HepG2 (cell line): ENCODE results near the gene IFT80. TPM values are rescaled to one million over a fixed set of nuclear protein-coding genes. Genes with fewer than 3 reads are reported as not detected.

Experiments used
- BCL6 ChIP-seq: IDR thresholded peaks from 2 replicates; pipeline ENCODE4 v1.6.1; 2016; ENCODE audit warnings: missing genetic modification reagents, missing compliant biosample characterization
- BORCS8-MEF2B ChIP-seq: sonication (generic); formaldehyde crosslinking; IDR thresholded peaks from 2 replicates; pipeline ENCODE4 v1.8.0; 2022; ENCODE audit warnings: mild to moderate bottlenecking, missing genetic modification reagents
- FOXO4 ChIP-seq: sonication (generic); formaldehyde crosslinking; conservative IDR thresholded peaks from 2 replicates; pipeline ENCODE4 v1.8.1; 2023; ENCODE audit warnings: missing genetic modification reagents
- HOXA7 ChIP-seq: sonication (generic); formaldehyde crosslinking; IDR thresholded peaks from 2 replicates; pipeline ENCODE4 v1.8.1; 2022; ENCODE audit warnings: mild to moderate bottlenecking, missing genetic modification reagents, moderate library complexity
- JUNB ChIP-seq: sonication (generic); formaldehyde crosslinking; IDR thresholded peaks from 2 replicates; pipeline ENCODE4 v1.8.0; 2022; ENCODE audit warnings: missing genetic modification reagents, mild to moderate bottlenecking, borderline replicate concordance
- ZFX ChIP-seq: sonication (generic); formaldehyde crosslinking; IDR thresholded peaks from 2 replicates; pipeline ENCODE4 v1.4.0; 2020; ENCODE audit warnings: mild to moderate bottlenecking, low read depth, missing genetic modification reagents, moderate library complexity
- ZNF274 ChIP-seq: sonication (generic); formaldehyde crosslinking; IDR thresholded peaks from 2 replicates; pipeline ENCODE4 v1.5.1; 2020; ENCODE audit warnings: mild to moderate bottlenecking, missing genetic modification reagents
- ZNF362 ChIP-seq: sonication (generic); formaldehyde crosslinking; IDR thresholded peaks from 2 replicates; pipeline ENCODE4 v1.4.0; 2020; ENCODE audit warnings: missing genetic modification reagents, mild to moderate bottlenecking, borderline replicate concordance
- ZNF607 ChIP-seq: sonication (generic); formaldehyde crosslinking; IDR thresholded peaks from 2 replicates; pipeline ENCODE4 v1.5.1; 2020; ENCODE audit warnings: missing genetic modification reagents, mild to moderate bottlenecking, borderline replicate concordance
- ZNF761 ChIP-seq: sonication (generic); formaldehyde crosslinking; conservative IDR thresholded peaks from 2 replicates; pipeline ENCODE4 v1.4.0; 2020; ENCODE audit warnings: mild to moderate bottlenecking, missing genetic modification reagents
- ZNF788 ChIP-seq: sonication (generic); formaldehyde crosslinking; IDR thresholded peaks from 2 replicates; pipeline ENCODE4 v1.5.0; 2020; ENCODE audit warnings: mild to moderate bottlenecking, missing genetic modification reagents, borderline replicate concordance
- ZNF891 ChIP-seq: sonication (generic); formaldehyde crosslinking; IDR thresholded peaks from 2 replicates; pipeline ENCODE4 v1.5.0; 2020; ENCODE audit warnings: mild to moderate bottlenecking, missing genetic modification reagents
- polyA plus RNA-seq, 8 experiments: library from polyadenylated mRNA; depleted of rRNA in 3 of 8; stranded (reverse) in 7 of 8; unstranded in 1 of 8; fragments of >200 nt; fragmentation: Illumina TruSeq in 4 of 8; extraction: Trizol in 4 of 8; gene quantifications; 2 replicates each; pipeline versions ENCODE4 v1.2.1 to v1.2.3, GENCODE V29; 2011 to 2016; ENCODE audit warnings: low read depth in 4 of 8, missing spikeins in 1 of 8, mixed read lengths in 1 of 8; ENCODE audit not compliant: insufficient read depth in 1 of 8
- total RNA-seq, 5 experiments: library from RNA; depleted of rRNA; stranded (reverse); fragments of >200 nt; fragmentation: Illumina TruSeq; extraction: Trizol; gene quantifications; 2 replicates each; pipeline ENCODE4 v1.2.3, GENCODE V29; 2016; ENCODE audit warnings: low read depth in 1 of 5
- TF ChIP-seq, protein P1 (sequence below): sonication (generic); formaldehyde crosslinking; IDR thresholded peaks from 2 replicates; pipeline ENCODE4 v1.5.0; 2020; ENCODE audit warnings: missing genetic modification reagents
- TF ChIP-seq, protein P2 (sequence below), 2 experiments: fragments of 450-650 bp in 1 of 2; sonication (generic) in 1 of 2; formaldehyde crosslinking in 1 of 2; IDR thresholded peaks; 2 replicates each; pipeline versions ENCODE4 v1.6.1 to v1.8.0; 2016 to 2022; ENCODE audit warnings: antibody characterized with exemption in 1 of 2, mild to moderate bottlenecking in 1 of 2, missing genetic modification reagents in 1 of 2

IFT80 gene
- total and polyA plus RNA-seq, 2 of the 13 experiments (the other 11 are each of a cell fraction or from before 2014, with no cell fraction given): 11.4 to 15.7 TPM

GRCh38 chr3:160225176-160226025 lies 173.6 kb downstream of the IFT80 start, which contains the start of gene C3orf80 (continued):
- TF ChIP-seq ZFX (CRISPR knock-in tag) (no peak), JUNB (no peak), ZNF274 (no peak), ZNF788 (no peak), HOXA7 (CRISPR knock-in tag) (no peak), ZNF362 (peak; percentile 13; the same call in 1 of the 2 replicates), BCL6 (CRISPR knock-in tag) (no peak), BORCS8-MEF2B (CRISPR knock-in tag) (no peak), ZNF891 (no peak), ZNF607 (CRISPR knock-in tag) (no peak), ZNF761 (CRISPR knock-in tag) (0 out of 2 replicates have a peak, but pooled peaks have one; percentile 28), FOXO4 (CRISPR knock-in tag) (no peak)
- TF ChIP-seq, protein P1, sequence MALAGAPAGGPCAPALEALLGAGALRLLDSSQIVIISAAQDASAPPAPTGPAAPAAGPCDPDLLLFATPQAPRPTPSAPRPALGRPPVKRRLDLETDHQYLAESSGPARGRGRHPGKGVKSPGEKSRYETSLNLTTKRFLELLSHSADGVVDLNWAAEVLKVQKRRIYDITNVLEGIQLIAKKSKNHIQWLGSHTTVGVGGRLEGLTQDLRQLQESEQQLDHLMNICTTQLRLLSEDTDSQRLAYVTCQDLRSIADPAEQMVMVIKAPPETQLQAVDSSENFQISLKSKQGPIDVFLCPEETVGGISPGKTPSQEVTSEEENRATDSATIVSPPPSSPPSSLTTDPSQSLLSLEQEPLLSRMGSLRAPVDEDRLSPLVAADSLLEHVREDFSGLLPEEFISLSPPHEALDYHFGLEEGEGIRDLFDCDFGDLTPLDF (CRISPR knock-in tag): peak; percentile 49; the same call in 1 of the 2 replicates
- TF ChIP-seq, protein P2, sequence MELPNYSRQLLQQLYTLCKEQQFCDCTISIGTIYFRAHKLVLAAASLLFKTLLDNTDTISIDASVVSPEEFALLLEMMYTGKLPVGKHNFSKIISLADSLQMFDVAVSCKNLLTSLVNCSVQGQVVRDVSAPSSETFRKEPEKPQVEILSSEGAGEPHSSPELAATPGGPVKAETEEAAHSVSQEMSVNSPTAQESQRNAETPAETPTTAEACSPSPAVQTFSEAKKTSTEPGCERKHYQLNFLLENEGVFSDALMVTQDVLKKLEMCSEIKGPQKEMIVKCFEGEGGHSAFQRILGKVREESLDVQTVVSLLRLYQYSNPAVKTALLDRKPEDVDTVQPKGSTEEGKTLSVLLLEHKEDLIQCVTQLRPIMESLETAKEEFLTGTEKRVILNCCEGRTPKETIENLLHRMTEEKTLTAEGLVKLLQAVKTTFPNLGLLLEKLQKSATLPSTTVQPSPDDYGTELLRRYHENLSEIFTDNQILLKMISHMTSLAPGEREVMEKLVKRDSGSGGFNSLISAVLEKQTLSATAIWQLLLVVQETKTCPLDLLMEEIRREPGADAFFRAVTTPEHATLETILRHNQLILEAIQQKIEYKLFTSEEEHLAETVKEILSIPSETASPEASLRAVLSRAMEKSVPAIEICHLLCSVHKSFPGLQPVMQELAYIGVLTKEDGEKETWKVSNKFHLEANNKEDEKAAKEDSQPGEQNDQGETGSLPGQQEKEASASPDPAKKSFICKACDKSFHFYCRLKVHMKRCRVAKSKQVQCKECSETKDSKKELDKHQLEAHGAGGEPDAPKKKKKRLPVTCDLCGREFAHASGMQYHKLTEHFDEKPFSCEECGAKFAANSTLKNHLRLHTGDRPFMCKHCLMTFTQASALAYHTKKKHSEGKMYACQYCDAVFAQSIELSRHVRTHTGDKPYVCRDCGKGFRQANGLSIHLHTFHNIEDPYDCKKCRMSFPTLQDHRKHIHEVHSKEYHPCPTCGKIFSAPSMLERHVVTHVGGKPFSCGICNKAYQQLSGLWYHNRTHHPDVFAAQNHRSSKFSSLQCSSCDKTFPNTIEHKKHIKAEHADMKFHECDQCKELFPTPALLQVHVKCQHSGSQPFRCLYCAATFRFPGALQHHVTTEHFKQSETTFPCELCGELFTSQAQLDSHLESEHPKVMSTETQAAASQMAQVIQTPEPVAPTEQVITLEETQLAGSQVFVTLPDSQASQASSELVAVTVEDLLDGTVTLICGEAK (IDR thresholded peaks at IDR 0.05): no peak
- TF ChIP-seq, protein P2 (CRISPR knock-in tag; IDR thresholded peaks at IDR 0.05): 0 out of 2 replicates have a peak, but pooled peaks have one; percentile 15
